Colonic mucosa (tissue), 4 donors: ENCODE measurements around the gene FUBP1. TPM values are rescaled to one million over a fixed set of nuclear protein-coding genes. Genes with fewer than 3 reads are reported as not detected.

Source experiments
- DNase-seq: peaks from one replicate; pipeline ENCODE4 v3.0.0-alpha.2; 2020
- H3K27ac ChIP-seq: fragments of 200-600 bp; one replicate; pipeline ENCODE4 v1.8.0; 2021
- H3K27me3 ChIP-seq: fragments of 200-600 bp; one replicate; pipeline ENCODE4 v1.8.0; 2021
- H3K36me3 ChIP-seq: fragments of 200-600 bp; one replicate; pipeline ENCODE4 v1.8.0; 2021
- H3K4me1 ChIP-seq: fragments of 200-600 bp; one replicate; pipeline ENCODE4 v1.8.0; 2021; ENCODE audit warnings: mild to moderate bottlenecking
- H3K4me3 ChIP-seq: fragments of 200-600 bp; one replicate; pipeline ENCODE4 v1.8.0; 2021
- H3K9ac ChIP-seq, 2 donors: one replicate each; pipeline ENCODE4 v1.7.0; 2013; ENCODE audit warnings: control low read depth in 2 of 2, low read depth in 2 of 2, low read length in 2 of 2
- H3K9me3 ChIP-seq: fragments of 200-600 bp; one replicate; pipeline ENCODE4 v1.8.0; 2021
- intact Hi-C: fragments of 100-400 bp; cut with DNase I; formaldehyde crosslinking; loops from one replicate; pipeline ENCODE4 v1.14.1; 2022
- total RNA-seq, 2 donors: library from RNA; stranded (reverse); fragmentation: NEBNext Ultra II Directional in 1 of 2; extraction: Animal tissue kit (Norgen Biotek cat#: 25700) in 1 of 2; gene quantifications; one replicate each; pipeline ENCODE4 v1.2.1, GENCODE V29; 2021
- TF ChIP-seq, protein P1 (sequence below): fragments of 200-600 bp; IDR thresholded peaks from one replicate; pipeline ENCODE4 v1.8.0; 2022; ENCODE audit warnings: antibody characterized with exemption, mild to moderate bottlenecking
- donor health status: healthy.
- donor health status: DM: no; HTN: no; CAD: no.
- donor health status: DM: no; HTN: no; CAD: no.

The FUBP1 gene
- total RNA-seq, 2 donors from 2014 or later: 81.1 to 118 TPM

DNA sequence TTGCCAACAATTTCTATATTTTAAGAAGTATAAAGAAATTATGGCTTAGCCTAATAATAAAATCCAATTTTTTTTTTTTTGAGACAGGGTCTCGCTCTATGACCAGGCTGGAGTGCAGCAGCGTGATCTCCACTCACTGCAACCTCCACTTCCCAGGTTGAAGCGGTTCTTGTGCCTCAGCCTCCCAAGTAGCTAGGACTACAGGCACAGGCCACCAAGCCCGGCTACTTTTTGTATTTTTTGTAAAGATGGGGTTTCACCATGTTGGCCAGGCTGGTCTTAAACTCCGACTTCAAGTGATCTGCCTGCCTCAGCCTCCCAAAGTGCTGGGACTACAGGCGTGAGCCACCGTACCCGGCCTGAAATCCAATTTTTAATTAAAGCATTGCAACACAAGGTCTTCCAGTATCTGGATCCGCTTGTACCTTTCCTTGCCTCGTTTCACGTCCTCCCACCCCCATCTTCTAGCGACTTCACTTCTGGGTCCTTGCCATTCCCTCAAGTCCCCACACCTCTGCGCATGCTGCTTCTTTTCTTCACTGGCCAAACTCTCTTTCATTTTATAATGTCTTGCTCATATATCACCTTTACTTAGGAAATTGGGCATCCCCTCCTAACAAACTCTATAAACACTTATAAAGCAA is 2.3 kb downstream of the FUBP1 start:
- peak overlapping the region in 1 of 2 donors; percentile 28 for H3K9ac ChIP-seq

DNA sequence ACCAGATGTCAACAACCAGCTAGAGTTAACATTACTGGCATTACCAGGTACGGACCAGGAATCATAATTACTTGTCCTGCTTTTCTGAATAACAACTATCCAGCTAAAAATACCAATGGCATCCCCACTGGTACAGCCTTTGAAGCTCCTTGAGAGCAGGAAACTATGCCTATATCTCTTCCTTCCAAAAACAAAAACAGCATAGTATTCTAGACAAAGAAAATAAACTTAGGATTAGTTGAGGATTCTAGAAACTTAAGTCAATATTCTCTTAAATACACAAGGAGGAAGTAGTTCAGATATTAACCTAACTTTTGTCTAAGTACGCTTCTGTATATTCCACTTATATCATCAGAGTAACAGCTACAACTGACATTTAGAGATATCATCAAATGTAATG is 3.0 kb downstream of the FUBP1 start:
- Histone ChIP-seq H3K4me1 (peaks cover 14% of the 10 kb centered on the region), H3K36me3 (peaks cover 3% of the 10 kb centered on the region), H3K9me3 (no peaks in the 10 kb centered on the region), H3K27me3 (no peaks in the 10 kb centered on the region), H3K27ac (no peak overlapping the region), H3K4me3 (no peak overlapping the region), H3K9ac (no peak overlapping the region)
- no peak for DNase-seq
- TF ChIP-seq, protein P1, sequence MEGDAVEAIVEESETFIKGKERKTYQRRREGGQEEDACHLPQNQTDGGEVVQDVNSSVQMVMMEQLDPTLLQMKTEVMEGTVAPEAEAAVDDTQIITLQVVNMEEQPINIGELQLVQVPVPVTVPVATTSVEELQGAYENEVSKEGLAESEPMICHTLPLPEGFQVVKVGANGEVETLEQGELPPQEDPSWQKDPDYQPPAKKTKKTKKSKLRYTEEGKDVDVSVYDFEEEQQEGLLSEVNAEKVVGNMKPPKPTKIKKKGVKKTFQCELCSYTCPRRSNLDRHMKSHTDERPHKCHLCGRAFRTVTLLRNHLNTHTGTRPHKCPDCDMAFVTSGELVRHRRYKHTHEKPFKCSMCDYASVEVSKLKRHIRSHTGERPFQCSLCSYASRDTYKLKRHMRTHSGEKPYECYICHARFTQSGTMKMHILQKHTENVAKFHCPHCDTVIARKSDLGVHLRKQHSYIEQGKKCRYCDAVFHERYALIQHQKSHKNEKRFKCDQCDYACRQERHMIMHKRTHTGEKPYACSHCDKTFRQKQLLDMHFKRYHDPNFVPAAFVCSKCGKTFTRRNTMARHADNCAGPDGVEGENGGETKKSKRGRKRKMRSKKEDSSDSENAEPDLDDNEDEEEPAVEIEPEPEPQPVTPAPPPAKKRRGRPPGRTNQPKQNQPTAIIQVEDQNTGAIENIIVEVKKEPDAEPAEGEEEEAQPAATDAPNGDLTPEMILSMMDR: no peak
- intact Hi-C loops: loop anchor here (10.0 kb wide), 1 partner anchor 139 kb away; no protein-coding TSS in a partner anchor

More for the DNA sequence above, 2.3 kb downstream of the FUBP1 start:
- Histone ChIP-seq H3K9me3 (no peaks in the 10 kb centered on the region), H3K27ac (no peak overlapping the region), H3K27me3 (no peaks in the 10 kb centered on the region), H3K36me3 (peaks cover 3% of the 10 kb centered on the region), H3K4me3 (peak overlapping the region; percentile 58), H3K4me1 (peaks cover 14% of the 10 kb centered on the region)
- DNase-seq: no peak
- TF ChIP-seq, protein P1: no peak
- intact Hi-C loops: loop anchor here (10.0 kb wide), 1 partner anchor 138 kb away; no protein-coding TSS in a partner anchor

DNA sequence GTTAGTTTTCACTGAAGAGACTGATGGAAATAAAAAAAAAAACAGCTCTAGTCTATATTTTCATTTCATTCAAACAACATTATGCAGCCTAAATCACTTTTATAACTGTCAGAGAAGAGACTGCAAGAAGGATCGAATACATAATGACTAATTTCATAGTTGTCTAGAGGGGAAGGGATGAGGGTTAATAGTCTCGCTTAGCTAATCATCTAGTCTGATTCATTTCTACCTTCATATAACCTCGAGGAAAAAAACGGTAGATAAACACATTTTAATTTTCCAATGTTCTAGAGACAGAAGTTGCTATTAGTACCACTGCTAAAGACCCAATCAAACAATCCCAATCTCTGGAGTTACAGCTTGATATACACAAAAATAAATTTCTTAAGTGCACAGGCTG is 3.5 kb downstream of the FUBP1 start:
- peaks cover 14% of the 10 kb centered on the region for H3K4me1 ChIP-seq
- H3K27ac ChIP-seq: no peak overlapping the region

DNA sequence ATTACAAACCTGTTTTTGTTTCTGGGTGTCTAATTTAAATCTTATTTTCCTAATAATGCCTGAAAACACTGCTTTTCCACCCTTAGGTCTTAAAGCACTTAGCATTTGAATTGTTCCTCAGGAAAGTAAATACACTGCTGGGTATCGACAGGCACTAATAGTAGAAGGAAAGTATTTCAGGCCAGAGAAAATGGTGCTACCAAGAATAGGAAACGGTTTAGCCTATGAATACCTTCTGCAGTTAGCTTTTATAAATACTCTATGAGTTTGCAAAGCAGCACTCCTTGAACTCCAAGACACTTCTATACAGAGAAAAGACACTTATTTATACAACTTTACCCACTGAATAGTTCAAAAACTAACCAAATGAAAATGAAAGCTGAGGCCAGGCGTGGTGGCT is 6.8 kb downstream of the FUBP1 start:
- DNase-seq: no peak
- Histone ChIP-seq H3K27me3 (no peaks in the 10 kb centered on the region), H3K27ac (no peak overlapping the region), H3K4me1 (peaks cover 14% of the 10 kb centered on the region), H3K9me3 (no peaks in the 10 kb centered on the region), H3K36me3 (peaks cover 3% of the 10 kb centered on the region), H3K9ac (no peak overlapping the region), H3K4me3 (no peak overlapping the region)
- TF ChIP-seq, protein P1: no peak
- intact Hi-C loops: loop anchor here (10.0 kb wide), 1 partner anchor 143 kb away; no protein-coding TSS in a partner anchor

More for the DNA sequence above, 3.5 kb downstream of the FUBP1 start:
- Histone ChIP-seq H3K27me3 (no peaks in the 10 kb centered on the region), H3K36me3 (peaks cover 3% of the 10 kb centered on the region), H3K4me3 (no peak overlapping the region), H3K9me3 (no peaks in the 10 kb centered on the region), H3K9ac (no peak overlapping the region)
- intact Hi-C loops: loop anchor here (10.0 kb wide), 1 partner anchor 139 kb away; no protein-coding TSS in a partner anchor
- DNase-seq: no peak
- TF ChIP-seq, protein P1: no peak

DNA sequence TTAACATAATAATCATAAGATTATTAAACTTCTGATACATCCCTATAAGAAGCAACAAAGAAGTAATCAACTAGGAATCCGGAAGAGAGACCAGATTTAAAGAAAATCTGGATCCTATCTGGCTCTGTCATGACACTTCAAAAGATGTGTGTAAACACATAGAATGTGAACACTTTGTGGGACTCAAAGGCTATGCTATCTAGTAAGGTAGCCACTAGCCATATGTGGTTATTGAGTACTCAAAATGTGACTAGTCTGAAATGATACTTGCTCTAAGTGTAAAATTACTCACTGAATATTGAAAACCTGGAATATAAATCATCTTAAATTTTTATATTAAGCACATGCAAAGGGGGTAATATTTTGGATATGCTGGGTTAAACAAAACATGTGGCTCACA is 8.7 kb downstream of the FUBP1 start:
- Histone ChIP-seq H3K9me3 (no peaks in the 10 kb centered on the region), H3K36me3 (peaks cover 3% of the 10 kb centered on the region), H3K27ac (no peak overlapping the region), H3K27me3 (no peaks in the 10 kb centered on the region), H3K4me1 (peaks cover 3% of the 10 kb centered on the region), H3K4me3 (no peak overlapping the region), H3K9ac (no peak overlapping the region)
- no peak for DNase-seq
- intact Hi-C loops: loop anchor here (10.0 kb wide), 1 partner anchor 145 kb away; no protein-coding TSS in a partner anchor
- TF ChIP-seq, protein P1: no peak
